ENCODE data around the gene TRANK1.
A peak's percentile ranks its signal among the peaks of the same experiment; 100 is the strongest.

The TRANK1 gene

DNA sequence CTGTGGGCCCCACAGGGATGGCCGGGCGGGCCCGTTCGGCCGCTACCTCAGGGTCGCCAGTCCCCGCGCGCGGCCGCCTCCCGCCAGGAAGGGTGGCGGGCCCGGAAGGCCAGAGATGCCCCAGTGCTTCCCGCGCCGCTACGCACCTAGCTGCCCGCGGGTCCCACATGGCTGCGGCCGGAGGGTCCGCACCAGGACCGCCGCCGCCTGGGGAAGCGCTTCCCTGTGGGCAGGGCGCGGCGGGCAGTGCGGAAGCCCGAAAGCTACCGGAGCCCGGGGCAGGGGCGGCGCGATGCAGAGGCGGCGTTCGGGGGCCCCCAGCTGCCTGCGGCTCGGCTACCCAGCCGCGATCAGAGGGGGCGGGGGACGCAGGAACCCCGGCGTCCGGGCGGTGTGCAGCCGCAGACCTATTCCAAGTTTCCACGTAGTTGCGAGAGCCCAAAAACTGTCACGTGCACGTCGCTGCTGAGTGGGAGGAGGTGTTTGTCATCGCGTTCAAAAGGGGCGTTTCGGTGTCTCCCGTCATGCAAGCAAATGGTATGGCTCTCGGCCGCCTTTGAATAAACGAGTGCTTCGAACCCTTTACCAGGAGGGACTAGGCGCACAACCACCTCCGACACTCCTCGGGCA, at the start of gene TRANK1:
TSS of gene TRANK1 (minus strand) at position 414 of the 630 bp plus-strand sequence. CDS start at position 169, 245 bp downstream.
- Histone ChIP-seq H3K9me3 (peaks cover 15% of the 10 kb centered on the region), H3K4me1 (peaks cover 7% of the 10 kb centered on the region), H3K4me3 (peak within 1 kb of the TSS; percentile 13), H3K36me3 (replicated peaks) (no peaks in the 10 kb centered on the region), H3K27me3 (ENCODE audit: low read depth) (0 out of 2 replicates have a peak, but pooled peaks cover 3% of the 10 kb centered on the region)
- DNase-seq (ENCODE audit: low spot score in 2 of 2) = no peak
- in situ Hi-C loops (cut with MboI; ENCODE audit: low sequenced_read_pairs) = no loop called here

DNA sequence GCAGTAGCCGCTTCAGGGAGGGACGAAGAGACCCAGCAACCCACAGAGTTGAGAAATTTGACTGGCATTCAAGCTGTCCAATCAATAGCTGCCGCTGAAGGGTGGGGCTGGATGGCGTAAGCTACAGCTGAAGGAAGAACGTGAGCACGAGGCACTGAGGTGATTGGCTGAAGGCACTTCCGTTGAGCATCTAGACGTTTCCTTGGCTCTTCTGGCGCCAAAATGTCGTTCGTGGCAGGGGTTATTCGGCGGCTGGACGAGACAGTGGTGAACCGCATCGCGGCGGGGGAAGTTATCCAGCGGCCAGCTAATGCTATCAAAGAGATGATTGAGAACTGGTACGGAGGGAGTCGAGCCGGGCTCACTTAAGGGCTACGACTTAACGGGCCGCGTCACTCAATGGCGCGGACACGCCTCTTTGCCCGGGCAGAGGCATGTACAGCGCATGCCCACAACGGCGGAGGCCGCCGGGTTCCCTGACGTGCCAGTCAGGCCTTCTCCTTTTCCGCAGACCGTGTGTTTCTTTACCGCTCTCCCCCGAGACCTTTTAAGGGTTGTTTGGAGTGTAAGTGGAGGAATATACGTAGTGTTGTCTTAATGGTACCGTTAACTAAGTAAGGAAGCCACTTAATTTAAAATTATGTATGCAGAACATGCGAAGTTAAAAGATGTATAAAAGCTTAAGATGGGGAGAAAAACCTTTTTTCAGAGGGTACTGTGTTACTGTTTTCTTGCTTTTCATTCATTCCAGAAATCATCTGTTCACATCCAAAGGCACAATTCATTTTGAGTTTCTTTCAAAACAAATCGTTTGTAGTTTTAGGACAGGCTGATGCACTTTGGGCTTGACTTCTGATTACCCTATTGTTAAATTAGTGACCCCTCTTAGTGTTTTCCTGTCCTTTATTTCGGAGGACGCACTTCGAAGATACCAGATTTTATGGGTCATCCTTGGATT, 48.8 kb upstream of the TRANK1 start, which contains the start of gene MLH1:
TSS of gene MLH1 (plus strand) at position 193 of the 958 bp plus-strand sequence. CDS start at position 223, 30 bp downstream.
- DNase-seq (ENCODE audit: low spot score in 2 of 2) = peak; percentile 86 to 99
- in situ Hi-C loops (cut with MboI; ENCODE audit: low sequenced_read_pairs) = no loop called here
- no peaks in the 10 kb centered on the region for H3K27me3 ChIP-seq (ENCODE audit: low read depth)
- peaks cover 10% of the 10 kb centered on the region for H3K4me1 ChIP-seq
- no peaks in the 10 kb centered on the region for H3K9me3 ChIP-seq
- H3K36me3 ChIP-seq (replicated peaks) = peaks cover 28% of the 10 kb centered on the region
- H3K4me3 ChIP-seq = peak within 1 kb of the TSS; percentile 57

DNA sequence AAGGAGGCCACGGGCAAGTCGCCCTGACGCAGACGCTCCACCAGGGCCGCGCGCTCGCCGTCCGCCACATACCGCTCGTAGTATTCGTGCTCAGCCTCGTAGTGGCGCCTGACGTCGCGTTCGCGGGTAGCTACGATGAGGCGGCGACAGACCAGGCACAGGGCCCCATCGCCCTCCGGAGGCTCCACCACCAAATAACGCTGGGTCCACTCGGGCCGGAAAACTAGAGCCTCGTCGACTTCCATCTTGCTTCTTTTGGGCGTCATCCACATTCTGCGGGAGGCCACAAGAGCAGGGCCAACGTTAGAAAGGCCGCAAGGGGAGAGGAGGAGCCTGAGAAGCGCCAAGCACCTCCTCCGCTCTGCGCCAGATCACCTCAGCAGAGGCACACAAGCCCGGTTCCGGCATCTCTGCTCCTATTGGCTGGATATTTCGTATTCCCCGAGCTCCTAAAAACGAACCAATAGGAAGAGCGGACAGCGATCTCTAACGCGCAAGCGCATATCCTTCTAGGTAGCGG, 48.0 kb upstream of the TRANK1 start, which contains the start of gene EPM2AIP1:
TSS of gene EPM2AIP1 (minus strand) at position 326 of the 520 bp plus-strand sequence. CDS start at position 272, 54 bp downstream.
- peaks cover 22% of the 10 kb centered on the region for H3K36me3 ChIP-seq (replicated peaks)
- H3K4me3 ChIP-seq = peak within 1 kb of the TSS; percentile 57
- no peaks in the 10 kb centered on the region for H3K9me3 ChIP-seq
- H3K27me3 ChIP-seq (ENCODE audit: low read depth) = no peaks in the 10 kb centered on the region
- H3K4me1 ChIP-seq = peaks cover 16% of the 10 kb centered on the region
- in situ Hi-C loops (cut with MboI; ENCODE audit: low sequenced_read_pairs) = no loop called here
- DNase-seq (ENCODE audit: low spot score in 2 of 2) = peak in 1 of 2 experiments; percentile 98

DNA sequence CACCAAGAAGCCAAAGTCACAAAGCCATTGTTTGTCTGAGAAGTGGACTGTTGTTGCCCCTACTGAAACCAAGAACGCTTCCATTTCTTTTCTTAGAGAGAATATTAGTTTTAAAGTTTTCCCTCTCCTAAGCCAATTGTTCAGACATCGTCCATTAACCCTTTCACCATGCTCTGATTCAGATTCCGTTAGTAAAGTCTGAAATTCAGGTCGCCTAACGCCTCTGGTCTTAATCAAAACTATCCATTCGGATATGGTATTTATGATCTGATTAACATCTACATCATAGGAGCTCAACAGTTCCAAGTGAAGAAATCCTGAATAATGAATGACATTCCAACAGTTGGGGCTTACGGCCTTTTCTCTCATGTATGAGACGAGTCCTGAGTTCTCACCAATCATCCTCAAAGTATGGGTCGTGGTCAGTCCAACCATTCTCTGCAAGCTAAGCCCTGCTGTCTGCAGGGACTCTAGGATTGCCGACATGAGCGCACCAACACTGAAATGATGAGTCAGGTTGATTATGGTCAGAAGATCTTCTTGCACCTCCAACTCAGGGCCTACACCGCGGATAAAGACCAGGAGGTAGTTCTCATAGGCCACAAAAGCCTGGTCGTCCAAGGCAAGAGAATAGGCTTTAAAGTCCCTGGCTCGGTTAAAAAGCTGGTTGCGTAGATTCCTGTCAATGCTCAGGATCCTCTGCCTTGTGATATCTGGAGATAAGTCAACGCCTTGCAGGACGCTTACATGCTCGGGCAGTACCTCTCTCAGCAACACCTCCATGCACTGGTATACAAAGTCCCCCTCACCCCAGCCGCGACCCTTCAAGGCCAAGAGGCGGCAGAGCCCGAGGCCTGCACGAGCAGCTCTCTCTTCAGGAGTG, 47.3 kb upstream of the TRANK1 start:
- Histone ChIP-seq H3K4me1 (peaks cover 18% of the 10 kb centered on the region), H3K27me3 (ENCODE audit: low read depth) (no peaks in the 10 kb centered on the region), H3K4me3 (peak overlapping the region; percentile 57), H3K9me3 (no peaks in the 10 kb centered on the region), H3K36me3 (replicated peaks) (peaks cover 22% of the 10 kb centered on the region)
- DNase-seq (ENCODE audit: low spot score in 2 of 2) = peak in 1 of 2 experiments; percentile 19
- in situ Hi-C loops (cut with MboI; ENCODE audit: low sequenced_read_pairs) = no loop called here

DNA sequence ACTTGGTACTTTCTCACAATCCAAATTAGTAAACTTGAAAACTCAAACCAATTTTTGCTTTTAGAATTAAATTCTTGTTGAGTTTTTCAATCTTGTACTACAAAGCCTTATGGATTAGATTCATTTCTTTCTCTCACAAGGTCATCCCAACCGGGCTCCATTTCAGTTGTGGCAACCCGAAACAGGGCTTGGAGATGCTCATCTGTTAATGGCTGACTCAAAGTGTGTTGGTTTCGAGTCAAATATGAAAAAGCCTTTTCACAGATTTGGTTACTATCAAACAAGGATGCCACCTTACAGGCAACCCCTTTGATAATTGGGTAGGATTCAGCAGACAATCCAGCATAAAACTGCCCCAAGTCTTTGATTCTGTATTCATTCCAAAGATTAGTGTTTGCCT, 46.3 kb upstream of the TRANK1 start:
- Histone ChIP-seq H3K4me1 (peaks cover 18% of the 10 kb centered on the region), H3K4me3 (peak overlapping the region; percentile 57), H3K36me3 (replicated peaks) (peaks cover 17% of the 10 kb centered on the region), H3K9me3 (no peaks in the 10 kb centered on the region), H3K27me3 (ENCODE audit: low read depth) (no peaks in the 10 kb centered on the region)
- no peak for DNase-seq (ENCODE audit: low spot score in 2 of 2)
- in situ Hi-C loops (cut with MboI; ENCODE audit: low sequenced_read_pairs) = no loop called here

DNA sequence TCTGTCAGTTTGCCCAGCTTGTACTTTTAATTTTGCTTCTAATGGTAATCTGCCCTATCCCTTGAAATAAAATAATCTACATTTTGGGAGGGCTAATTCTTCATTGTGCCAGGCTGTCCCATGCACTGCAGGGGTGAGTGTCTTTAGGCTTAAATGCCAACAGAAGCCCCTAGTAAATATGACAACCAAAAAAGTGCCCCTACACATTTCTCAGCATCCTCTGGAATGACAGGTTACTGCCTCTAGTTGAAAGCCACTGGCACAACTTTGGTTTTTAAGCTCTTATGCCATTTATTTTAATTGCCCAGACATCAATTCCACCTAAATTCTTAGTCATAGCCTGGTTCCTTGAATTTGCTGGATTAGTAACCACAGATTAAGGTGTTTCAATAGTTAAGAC, 44.7 kb upstream of the TRANK1 start:
- peak overlapping the region; percentile 11 for H3K4me3 ChIP-seq
- in situ Hi-C loops (cut with MboI; ENCODE audit: low sequenced_read_pairs) = no loop called here

DNA sequence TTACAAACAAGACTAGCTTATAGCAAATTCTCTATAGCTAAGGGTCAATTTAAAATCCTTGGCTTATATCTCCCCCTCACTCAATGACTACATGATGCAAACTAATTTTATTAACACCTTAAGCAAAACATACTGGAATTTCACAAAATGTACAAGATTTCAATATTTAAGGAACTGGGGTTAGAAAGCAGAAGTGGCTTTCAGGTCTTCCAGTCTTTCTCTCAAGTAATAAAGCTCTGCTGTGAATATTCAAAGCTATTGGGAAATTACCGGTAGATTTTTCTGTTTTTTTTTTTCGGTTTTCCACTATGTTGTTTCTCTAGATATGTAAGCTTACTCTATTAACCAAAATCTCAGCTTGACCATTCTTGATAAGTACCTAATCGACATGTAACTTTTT, 44.2 kb upstream of the TRANK1 start:
- Histone ChIP-seq H3K36me3 (replicated peaks) (peaks cover 32% of the 10 kb centered on the region), H3K4me1 (peaks cover 18% of the 10 kb centered on the region), H3K9me3 (no peaks in the 10 kb centered on the region), H3K27me3 (ENCODE audit: low read depth) (no peaks in the 10 kb centered on the region), H3K4me3 (peak overlapping the region; percentile 11)
- DNase-seq (ENCODE audit: low spot score in 2 of 2) = no peak
- in situ Hi-C loops (cut with MboI; ENCODE audit: low sequenced_read_pairs) = no loop called here

More for the DNA sequence above, 44.7 kb upstream of the TRANK1 start:
- DNase-seq (ENCODE audit: low spot score in 2 of 2) = no peak
- Histone ChIP-seq H3K36me3 (replicated peaks) (peaks cover 29% of the 10 kb centered on the region), H3K9me3 (no peaks in the 10 kb centered on the region), H3K27me3 (ENCODE audit: low read depth) (no peaks in the 10 kb centered on the region), H3K4me1 (peaks cover 18% of the 10 kb centered on the region)

DNA sequence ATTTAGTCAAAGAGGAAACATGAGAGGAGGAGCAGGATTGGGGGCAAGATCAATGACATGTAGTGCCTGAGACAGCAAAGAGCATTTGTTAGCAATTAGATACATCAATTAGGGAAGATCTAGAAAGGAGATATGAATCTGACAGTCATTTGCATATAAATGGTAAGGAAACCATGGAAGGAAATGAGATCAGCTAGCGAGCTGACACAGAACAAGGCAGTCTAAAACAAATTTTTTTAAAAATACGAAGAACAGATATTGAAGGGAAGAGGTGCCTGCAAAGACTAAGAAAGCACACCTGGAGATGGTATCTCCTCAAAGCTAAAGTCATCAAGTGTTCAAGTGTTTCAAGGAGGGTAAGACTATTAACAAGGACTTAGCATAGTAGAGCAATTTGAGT, 43.5 kb upstream of the TRANK1 start:
- H3K4me3 ChIP-seq = no peak overlapping the region
- DNase-seq (ENCODE audit: low spot score in 2 of 2) = peak in 1 of 2 experiments; percentile 25
- no peaks in the 10 kb centered on the region for H3K9me3 ChIP-seq
- peaks cover 35% of the 10 kb centered on the region for H3K36me3 ChIP-seq (replicated peaks)
- peaks cover 18% of the 10 kb centered on the region for H3K4me1 ChIP-seq
- no peaks in the 10 kb centered on the region for H3K27me3 ChIP-seq (ENCODE audit: low read depth)
- in situ Hi-C loops (cut with MboI; ENCODE audit: low sequenced_read_pairs) = no loop called here

DNA sequence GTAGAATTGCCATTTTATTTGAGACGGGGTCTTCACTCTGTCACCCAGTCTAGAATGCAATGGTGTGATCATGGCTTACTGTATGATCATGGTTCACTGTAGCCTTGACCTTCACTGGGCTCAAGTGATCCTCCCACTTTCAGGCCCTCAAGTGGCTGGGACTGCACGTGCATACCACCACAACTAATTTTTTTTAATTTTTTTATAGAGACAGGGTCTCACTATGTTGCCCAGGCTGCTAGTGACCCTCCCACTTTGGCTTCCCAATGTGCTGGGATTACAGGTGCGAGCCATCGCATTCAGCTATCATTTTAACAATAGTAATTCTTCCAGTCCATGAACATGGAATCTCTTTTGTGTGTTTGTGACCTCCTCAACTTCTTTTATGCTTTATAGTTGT, 36.2 kb upstream of the TRANK1 start:
- no peak for DNase-seq (ENCODE audit: low spot score in 2 of 2)
- Histone ChIP-seq H3K27me3 (ENCODE audit: low read depth) (no peaks in the 10 kb centered on the region), H3K4me1 (no peaks in the 10 kb centered on the region), H3K4me3 (no peak overlapping the region), H3K36me3 (replicated peaks) (peaks cover 26% of the 10 kb centered on the region), H3K9me3 (no peaks in the 10 kb centered on the region)
- in situ Hi-C loops (cut with MboI; ENCODE audit: low sequenced_read_pairs) = no loop called here

DNA sequence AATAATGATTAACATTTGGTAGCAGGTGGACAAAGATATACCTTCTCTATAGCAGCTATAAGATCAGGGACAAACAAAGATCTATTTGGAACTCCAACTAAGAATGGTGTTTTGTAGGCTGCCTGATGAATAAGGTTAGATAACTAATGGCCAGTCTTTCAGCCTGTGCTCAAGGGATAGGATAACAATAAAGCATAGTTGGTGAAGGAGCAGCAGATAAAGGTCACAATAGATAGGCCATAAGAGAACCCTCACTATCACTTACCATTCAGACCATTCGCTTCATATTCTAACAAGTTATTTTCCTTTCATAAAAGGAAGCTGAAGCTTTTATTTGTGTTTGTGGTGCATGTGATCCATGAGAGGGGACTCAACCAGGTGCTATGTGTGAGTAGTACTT, 28.3 kb upstream of the TRANK1 start:
- in situ Hi-C loops (cut with MboI; ENCODE audit: low sequenced_read_pairs) = loop anchor here (25.0 kb wide), 1 partner anchor 236 kb away; no protein-coding TSS in a partner anchor
- Histone ChIP-seq H3K4me3 (no peak overlapping the region), H3K27me3 (ENCODE audit: low read depth) (no peaks in the 10 kb centered on the region), H3K9me3 (no peaks in the 10 kb centered on the region), H3K4me1 (peaks cover 6% of the 10 kb centered on the region; the same call in 1 of the 2 replicates), H3K36me3 (replicated peaks) (no peaks in the 10 kb centered on the region)
- no peak for DNase-seq (ENCODE audit: low spot score in 2 of 2)

DNA sequence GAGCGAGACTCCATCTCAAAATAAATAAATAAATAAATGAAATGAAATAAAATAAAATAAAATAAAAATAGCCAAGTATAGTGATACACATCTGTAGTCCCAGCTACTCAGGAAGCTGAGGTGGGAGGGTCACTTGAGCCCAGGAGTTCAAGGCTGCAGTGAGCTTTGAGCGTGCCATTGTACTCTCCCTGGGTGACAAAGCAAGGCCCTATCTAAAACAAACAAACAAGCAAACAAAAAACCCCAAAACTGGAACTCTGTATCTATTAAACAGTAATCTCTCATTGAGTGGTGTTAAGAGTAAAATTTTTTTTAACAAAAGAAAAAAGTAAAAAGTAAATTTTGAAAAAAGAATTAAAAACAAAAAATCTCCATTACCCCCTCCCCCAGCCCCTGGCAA, 27.3 kb upstream of the TRANK1 start:
- H3K36me3 ChIP-seq (replicated peaks) = no peaks in the 10 kb centered on the region
- in situ Hi-C loops (cut with MboI; ENCODE audit: low sequenced_read_pairs) = loop anchor here (25.0 kb wide), 1 partner anchor 235 kb away; no protein-coding TSS in a partner anchor
- H3K4me3 ChIP-seq = no peak overlapping the region
- DNase-seq (ENCODE audit: low spot score in 2 of 2) = no peak
- no peaks in the 10 kb centered on the region for H3K27me3 ChIP-seq (ENCODE audit: low read depth)
- peaks cover 6% of the 10 kb centered on the region; the same call in 1 of the 2 replicates for H3K4me1 ChIP-seq
- no peaks in the 10 kb centered on the region for H3K9me3 ChIP-seq

DNA sequence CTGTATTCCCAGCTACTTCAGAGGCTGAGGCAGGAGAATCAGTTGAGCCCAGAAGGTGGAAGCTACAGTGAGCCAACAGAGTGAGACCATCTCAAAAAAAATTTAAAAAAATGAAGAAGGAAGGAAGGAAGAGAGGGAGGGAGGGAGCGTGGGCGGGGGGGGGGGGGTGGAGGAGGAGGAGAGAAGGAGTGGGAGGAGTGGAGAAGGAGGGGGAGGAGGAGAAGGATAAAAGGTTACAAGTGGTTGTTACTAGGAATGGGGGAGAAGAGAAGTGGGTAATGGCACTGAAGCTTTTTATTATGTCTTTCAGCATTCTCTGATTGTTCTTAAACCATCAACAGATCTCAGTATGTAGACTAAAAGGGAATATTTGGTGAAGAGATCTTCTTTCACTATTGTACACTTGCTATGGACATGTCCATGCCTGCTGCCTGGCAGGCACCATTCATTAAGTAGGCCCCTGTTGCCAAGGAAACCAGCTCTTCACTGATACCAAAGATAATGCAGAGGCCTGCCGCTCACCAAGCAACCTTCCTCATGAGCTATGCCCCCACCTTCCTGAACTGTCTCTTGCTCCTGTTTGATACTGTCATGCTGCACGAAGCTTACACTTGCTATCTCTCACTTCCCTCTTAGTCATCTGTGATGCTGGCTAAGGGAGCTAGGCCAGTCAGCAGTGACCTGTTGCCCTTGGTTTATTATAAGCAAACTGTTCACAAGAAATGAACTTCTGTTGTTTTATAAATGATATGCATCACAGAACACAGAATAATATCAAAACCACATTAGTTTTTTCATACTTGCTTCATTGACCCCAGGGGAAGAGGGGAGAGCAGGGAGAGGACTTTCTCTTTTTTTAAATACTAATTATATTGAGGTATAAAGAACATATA, 24.9 kb upstream of the TRANK1 start:
- DNase-seq (ENCODE audit: low spot score in 2 of 2) = peak; percentile 76 to 77
- Histone ChIP-seq H3K9me3 (no peaks in the 10 kb centered on the region; the same call in 1 of the 2 replicates), H3K27me3 (ENCODE audit: low read depth) (no peaks in the 10 kb centered on the region), H3K4me1 (peaks cover 6% of the 10 kb centered on the region; the same call in 1 of the 2 replicates), H3K36me3 (replicated peaks) (no peaks in the 10 kb centered on the region), H3K4me3 (no peak overlapping the region)
- in situ Hi-C loops (cut with MboI; ENCODE audit: low sequenced_read_pairs) = loop anchor here (25.0 kb wide), 1 partner anchor 232 kb away; no protein-coding TSS in a partner anchor

Data from HAP-1 (cell line).